Measurements from ENCODE around the gene RGPD4.
"Not testable (repeated sequence)": the region's sequence is repeated elsewhere in the genome, so short reads cannot be mapped to it uniquely, and the experiment has no call there.

The RGPD4 gene

GRCh38 chr2:107916696-107917370 lies 90.1 kb downstream of the RGPD4 start:
- H3K4me3 ChIP-seq (replicated peaks; ENCODE audit: low read depth, low read length); H3K27me3 ChIP-seq (replicated peaks; ENCODE audit: control insufficient read depth, insufficient read depth, low read length); H3K36me3 ChIP-seq (ENCODE audit: control insufficient read depth, insufficient read depth, low read length); DNase-seq (ENCODE audit: extremely low read depth, insufficient read length): not testable (repeated sequence)

GRCh38 chr2:107927034-107927534 lies 100.4 kb downstream of the RGPD4 start:
- DNase-seq (ENCODE audit: extremely low read depth, insufficient read length): no peak
- H3K4me3 ChIP-seq (replicated peaks; ENCODE audit: low read depth, low read length): no peak overlapping the region
- H3K27me3 ChIP-seq (replicated peaks; ENCODE audit: control insufficient read depth, insufficient read depth, low read length): no peaks in the 10 kb centered on the region
- TF ChIP-seq CTCF (IDR thresholded peaks at IDR 0.05; ENCODE audit: insufficient read depth, low read length, poor library complexity, severe bottlenecking): no peak
- no peaks in the 10 kb centered on the region for H3K36me3 ChIP-seq (ENCODE audit: control insufficient read depth, insufficient read depth, low read length)

GRCh38 chr2:107931412-107931811 lies 104.7 kb downstream of the RGPD4 start:
- Histone ChIP-seq H3K27me3 (replicated peaks; ENCODE audit: control insufficient read depth, insufficient read depth, low read length) (no peaks in the 10 kb centered on the region), H3K36me3 (ENCODE audit: control insufficient read depth, insufficient read depth, low read length) (no peaks in the 10 kb centered on the region), H3K4me3 (replicated peaks; ENCODE audit: low read depth, low read length) (no peak overlapping the region)
- no peak for DNase-seq (ENCODE audit: extremely low read depth, insufficient read length)
- no peak for TF ChIP-seq CTCF (IDR thresholded peaks at IDR 0.05; ENCODE audit: insufficient read depth, low read length, poor library complexity, severe bottlenecking)

GRCh38 chr2:107932488-107932887 lies 105.8 kb downstream of the RGPD4 start:
- no peak for DNase-seq (ENCODE audit: extremely low read depth, insufficient read length)
- Histone ChIP-seq H3K27me3 (replicated peaks; ENCODE audit: control insufficient read depth, insufficient read depth, low read length) (no peaks in the 10 kb centered on the region), H3K36me3 (ENCODE audit: control insufficient read depth, insufficient read depth, low read length) (no peaks in the 10 kb centered on the region), H3K4me3 (replicated peaks; ENCODE audit: low read depth, low read length) (no peak overlapping the region)
- no peak for TF ChIP-seq CTCF (IDR thresholded peaks at IDR 0.05; ENCODE audit: insufficient read depth, low read length, poor library complexity, severe bottlenecking)

- TF ChIP-seq CTCF (IDR thresholded peaks at IDR 0.05; ENCODE audit: insufficient read depth, low read length, poor library complexity, severe bottlenecking): peak; percentile 37
- H3K27me3 ChIP-seq (replicated peaks; ENCODE audit: control insufficient read depth, insufficient read depth, low read length): no peaks in the 10 kb centered on the region
- H3K36me3 ChIP-seq (ENCODE audit: control insufficient read depth, insufficient read depth, low read length): no peaks in the 10 kb centered on the region
- DNase-seq (ENCODE audit: extremely low read depth, insufficient read length): no peak
- H3K4me3 ChIP-seq (replicated peaks; ENCODE audit: low read depth, low read length): no peak overlapping the region
Measured at GRCh38 chr2:107932979-107933378, 106.3 kb downstream of the RGPD4 start.

GRCh38 chr2:107936433-107937359 lies 110.0 kb downstream of the RGPD4 start:
- DNase-seq (ENCODE audit: extremely low read depth, insufficient read length): no peak
- H3K27me3 ChIP-seq (replicated peaks; ENCODE audit: control insufficient read depth, insufficient read depth, low read length): no peaks in the 10 kb centered on the region
- TF ChIP-seq CTCF (IDR thresholded peaks at IDR 0.05; ENCODE audit: insufficient read depth, low read length, poor library complexity, severe bottlenecking): peak; percentile 45
- no peak overlapping the region for H3K4me3 ChIP-seq (replicated peaks; ENCODE audit: low read depth, low read length)
- no peaks in the 10 kb centered on the region for H3K36me3 ChIP-seq (ENCODE audit: control insufficient read depth, insufficient read depth, low read length)

Measured in GM06990 (cell line).